ENCODE data around the gene KLK3. TPM values are rescaled to one million over a fixed set of nuclear protein-coding genes. Genes with fewer than 3 reads are reported as not detected.

Gene KLK3
- total RNA-seq (2021; fragmentation: NEBNext Ultra II Directional; extraction: Animal tissue kit (Norgen Biotek cat#: 25700)) (not detected in 2 replicates), polyA plus RNA-seq (2011; rRNA removed) (0.08 and 0.25 TPM in 2 replicates), polyA minus RNA-seq (2011; rRNA and poly(A)+ RNA removed) (0.61 and 0.69 TPM in 2 replicates)
- 0.13 TPM for polyA plus RNA-seq (2011; cell fraction: cytosol; rRNA removed)
- 0.86 TPM for polyA plus RNA-seq (2011; cell fraction: nucleus; rRNA removed)
- 0.15 TPM in 1 of 4 replicates, not detected in the others for polyA plus RNA-seq (2012, experiment 1 of 2)
- not detected for polyA plus RNA-seq (2012, experiment 2 of 2)
- polyA plus RNA-seq (2013, experiment 1 of 2) = 0.04 TPM
- polyA plus RNA-seq (2013, experiment 2 of 2) = 0.06 TPM
- polyA minus RNA-seq (2011; cell fraction: cytosol; rRNA and poly(A)+ RNA removed) = not detected
- not detected for polyA minus RNA-seq (2011; cell fraction: nucleus; rRNA and poly(A)+ RNA removed)
- long read RNA-seq, experiment 1 = 0 reads
- long read RNA-seq, experiment 2 = 0 reads

DNA sequence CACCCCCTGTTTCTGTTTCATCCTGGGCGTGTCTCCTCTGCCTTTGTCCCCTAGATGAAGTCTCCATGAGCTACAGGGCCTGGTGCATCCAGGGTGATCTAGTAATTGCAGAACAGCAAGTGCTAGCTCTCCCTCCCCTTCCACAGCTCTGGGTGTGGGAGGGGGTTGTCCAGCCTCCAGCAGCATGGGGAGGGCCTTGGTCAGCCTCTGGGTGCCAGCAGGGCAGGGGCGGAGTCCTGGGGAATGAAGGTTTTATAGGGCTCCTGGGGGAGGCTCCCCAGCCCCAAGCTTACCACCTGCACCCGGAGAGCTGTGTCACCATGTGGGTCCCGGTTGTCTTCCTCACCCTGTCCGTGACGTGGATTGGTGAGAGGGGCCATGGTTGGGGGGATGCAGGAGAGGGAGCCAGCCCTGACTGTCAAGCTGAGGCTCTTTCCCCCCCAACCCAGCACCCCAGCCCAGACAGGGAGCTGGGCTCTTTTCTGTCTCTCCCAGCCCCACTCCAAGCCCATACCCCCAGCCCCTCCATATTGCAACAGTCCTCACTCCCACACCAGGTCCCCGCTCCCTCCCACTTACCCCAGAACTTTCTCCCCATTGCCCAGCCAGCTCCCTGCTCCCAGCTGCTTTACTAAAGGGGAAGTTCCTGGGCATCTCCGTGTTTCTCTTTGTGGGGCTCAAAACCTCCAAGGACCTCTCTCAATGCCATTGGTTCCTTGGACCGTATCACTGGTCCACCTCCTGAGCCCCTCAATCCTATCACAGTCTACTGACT, at the start of gene KLK3:
Gene KLK3, plus strand, starts transcription at position 280 of the 775 bp plus-strand sequence. Its CDS starts 41 bp downstream, at position 321.
- POLR2A ChIA-PET (ENCODE audit: partially characterized antibody) = interaction anchor here (0.9 to 4.9 kb wide), 4 partner anchors 9 to 130 kb away, joined by 3 to 31 read pairs (median 8); no protein-coding TSS in a partner anchor
- no peak within 1 kb of the TSS for H3K14ac ChIP-seq (ENCODE audit: insufficient read length)
- no peak within 1 kb of the TSS for H4K5ac ChIP-seq (ENCODE audit: insufficient read length, low read depth, low read length)
- no peaks in the 10 kb centered on the region for H3K79me2 ChIP-seq (ENCODE audit: control insufficient read depth in 1 of 2, insufficient read depth in 2 of 2, low read length in 2 of 2)
- no peak for FAIRE-seq
- H3K36me3 ChIP-seq (ENCODE audit: control insufficient read depth in 2 of 4, insufficient read depth in 4 of 4, low read length in 3 of 4) = no peaks in the 10 kb centered on the region
- H2BK20ac ChIP-seq (ENCODE audit: low read length) = no peak within 1 kb of the TSS
- H3K27ac ChIP-seq (ENCODE audit: low read depth, low read length) = no peak within 1 kb of the TSS
- no peak within 1 kb of the TSS for H3K23ac ChIP-seq (ENCODE audit: insufficient read length)
- no peak within 1 kb of the TSS for H3K4ac ChIP-seq (replicated peaks; ENCODE audit: insufficient read length, low read depth, low read length)
- WGBS, 2 experiments (ENCODE audit: extremely low coverage in 1 of 2, insufficient coverage in 1 of 2, insufficient read length in 1 of 2, insufficient replicate concordance in 2 of 2, low coverage in 1 of 2, low lambda C conversion rate in 2 of 2, missing lambda C conversion rate in 1 of 2) = 72% methylated on average over 9 of the region's 9 CpGs; no CpG with 5 or more reads in 1 of the 2 experiments
- no peak within 1 kb of the TSS for H3K4me3 ChIP-seq (ENCODE audit: extremely low read depth in 1 of 4, insufficient read depth in 2 of 4, low read depth in 3 of 4, low read length in 4 of 4)
- H2BK120ac ChIP-seq (replicated peaks; ENCODE audit: low read depth, low read length) = no peak within 1 kb of the TSS
- H4K91ac ChIP-seq (replicated peaks; ENCODE audit: insufficient read length, low read length) = no peak within 1 kb of the TSS
- no peak within 1 kb of the TSS for H2BK5ac ChIP-seq (ENCODE audit: low read depth, low read length)
- no peak within 1 kb of the TSS for H3K56ac ChIP-seq (replicated peaks; ENCODE audit: insufficient read length, low read depth, low read length)
- no peak within 1 kb of the TSS for H3K9ac ChIP-seq (replicated peaks in 1 of 4; ENCODE audit: extremely low read depth in 1 of 4, low read depth in 3 of 4, low read length in 3 of 4)
- H4K20me1 ChIP-seq (replicated peaks in 1 of 2; ENCODE audit: control insufficient read depth in 1 of 2, insufficient read depth in 2 of 2, low read length in 2 of 2) = no peaks in the 10 kb centered on the region
- H3K4me2 ChIP-seq (ENCODE audit: insufficient read depth in 1 of 2, low read depth in 2 of 2, low read length in 2 of 2) = no peak within 1 kb of the TSS
- H3K4me1 ChIP-seq (replicated peaks in 1 of 4; ENCODE audit: control insufficient read depth in 3 of 4, insufficient read depth in 4 of 4, low read length in 3 of 4) = peaks cover 0 to 14% (median 6%) of the 10 kb centered on the region in 4 experiments; a peak in 5 of 7 replicates
- DNase-seq (ENCODE audit: low read depth in 1 of 2, low spot score in 2 of 2) = no peak
- H3K79me1 ChIP-seq (ENCODE audit: low read depth, low read length) = no peaks in the 10 kb centered on the region
- CTCF ChIA-PET (ENCODE audit: partially characterized antibody) = interaction anchor here (1.0 to 2.3 kb wide), 4 partner anchors 12 to 151 kb away, joined by 3 to 7 read pairs (median 4); no protein-coding TSS in a partner anchor
- H2AFZ ChIP-seq (ENCODE audit: low read length) = no peak within 1 kb of the TSS
- H2BK12ac ChIP-seq (ENCODE audit: low read depth, low read length) = no peak within 1 kb of the TSS
- no peaks in the 10 kb centered on the region for H3K9me3 ChIP-seq (ENCODE audit: insufficient read depth in 2 of 2, low read depth in 1 of 2, low read length in 1 of 2)
- H4K8ac ChIP-seq (ENCODE audit: extremely low read depth, insufficient read depth, low read length) = no peak within 1 kb of the TSS
- H3K23me2 ChIP-seq (ENCODE audit: low read depth, low read length) = no peaks in the 10 kb centered on the region
- H2BK15ac ChIP-seq (ENCODE audit: low read length) = no peak within 1 kb of the TSS
- H2AK5ac ChIP-seq (ENCODE audit: low read depth, low read length) = no peak within 1 kb of the TSS
- H3K18ac ChIP-seq (ENCODE audit: extremely low read depth, low read length) = no peak within 1 kb of the TSS
- 0 out of 7 replicates have a peak, but pooled peaks cover 0 to 3% (median 0%) of the 10 kb centered on the region in 4 experiments for H3K27me3 ChIP-seq (replicated peaks in 1 of 4; ENCODE audit: control insufficient read depth in 3 of 4, extremely low read depth in 1 of 4, insufficient read depth in 3 of 4, low read length in 3 of 4)
- no peak for TF ChIP-seq PHF8 (conservative IDR thresholded peaks at IDR 0.05; ENCODE audit: low read depth, low read length)
- TF ChIP-seq NRF1 (IDR thresholded peaks at IDR 0.05; ENCODE audit: low read depth, low read length) = no peak
- no peak for TF ChIP-seq CHD2 (IDR thresholded peaks at IDR 0.05; ENCODE audit: low read length)
- no peak for TF ChIP-seq FOSL1 (IDR thresholded peaks at IDR 0.05; ENCODE audit: insufficient read depth, low read depth, low read length)
- TF ChIP-seq BCL11A (IDR thresholded peaks at IDR 0.05; ENCODE audit: low read depth in 2 of 2, low read length in 2 of 2) = no peak
- no peak for TF ChIP-seq SUZ12 (IDR thresholded peaks at IDR 0.05; ENCODE audit: low read length)
- TF ChIP-seq USF2 (IDR thresholded peaks at IDR 0.05; ENCODE audit: low read length) = no peak
- no peak for TF ChIP-seq RFX5 (IDR thresholded peaks at IDR 0.05; ENCODE audit: borderline replicate concordance, low read depth, low read length)
- TF ChIP-seq GABPA (IDR thresholded peaks at IDR 0.05; ENCODE audit: borderline replicate concordance, insufficient read depth, low read length) = no peak

All from H1 (cell line).